GM19351 (cell line): ENCODE results near the gene PSENEN.

Experiments
- ATAC-seq: cut with Tn5 transposase; IDR thresholded peaks from one replicate; pipeline ENCODE4 v1.9.1; 2021; ENCODE audit warnings: mild to moderate bottlenecking, moderate library complexity; ENCODE audit not compliant: unreplicated experiment

PSENEN gene

GRCh38 chr19:35733180-35734125, 12.0 kb upstream of the PSENEN start:
- no peak for ATAC-seq

GRCh38 chr19:35734273-35734672, 11.2 kb upstream of the PSENEN start:
- ATAC-seq = no peak

GRCh38 chr19:35734889-35735288, 10.6 kb upstream of the PSENEN start:
- no peak for ATAC-seq

GRCh38 chr19:35736913-35737886, 8.3 kb upstream of the PSENEN start:
- no peak for ATAC-seq

GRCh38 chr19:35738021-35738886, 7.2 kb upstream of the PSENEN start:
- ATAC-seq = no peak

GRCh38 chr19:35738887-35739229, 6.6 kb upstream of the PSENEN start:
- no peak for ATAC-seq

- ATAC-seq = no peak
Observed at GRCh38 chr19:35739275-35740107, 6.0 kb upstream of the PSENEN start.

- peak; percentile 15 for ATAC-seq
Observed at GRCh38 chr19:35740108-35740422, 5.4 kb upstream of the PSENEN start.

GRCh38 chr19:35740423-35741202, 4.8 kb upstream of the PSENEN start:
- peak; percentile 53 for ATAC-seq

- ATAC-seq = no peak
Observed at GRCh38 chr19:35741203-35741515, 4.3 kb upstream of the PSENEN start.

GRCh38 chr19:35742121-35742724, 3.2 kb upstream of the PSENEN start, which contains the start of gene IGFLR1:
TSS of gene IGFLR1 (minus strand) at chr19:35742452. CDS start at chr19:35741180, 1,272 bp downstream.
- no peak for ATAC-seq

GRCh38 chr19:35743640-35744429, 1.6 kb upstream of the PSENEN start:
- no peak for ATAC-seq

GRCh38 chr19:35744430-35745327, 772 bp upstream of the PSENEN start:
- peak; percentile 33 for ATAC-seq

- no peak for ATAC-seq
Observed at GRCh38 chr19:35746087-35746462, 624 bp downstream of the PSENEN start.

GRCh38 chr19:35746531-35746930, 1.1 kb downstream of the PSENEN start:
- no peak for ATAC-seq

GRCh38 chr19:35748106-35749020, 2.9 kb downstream of the PSENEN start, which contains the start of gene LIN37:
TSS of gene LIN37 (plus strand) at chr19:35748576. CDS start at chr19:35748725, 149 bp downstream.
- peak; percentile 66 for ATAC-seq
